Activated CD8-positive, alpha-beta T cell treated with anti-CD3 and anti-CD28 coated beads for 36 hours (primary cell): ENCODE results near the gene PXDN. TPM values are rescaled to one million over a fixed set of nuclear protein-coding genes. Genes with fewer than 3 reads are reported as not detected.

Experiments
- ATAC-seq: fragments of 200-7000 bp; cut with Tn5 transposase; one replicate; pipeline ENCODE4 v1.10.0; 2021; ENCODE audit warnings: mild to moderate bottlenecking, moderate library complexity
- CTCF ChIA-PET: fragments of 350-600 bp; sonication (Branson Sonifier 250); formaldehyde crosslinking; loops from one replicate; lab custom pipeline; 2021; ENCODE audit warnings: antibody characterized with exemption; lab: Charles Lee
- POLR2A ChIA-PET: fragments of 350-600 bp; sonication (Branson Sonifier 250); formaldehyde crosslinking; loops from one replicate; lab custom pipeline; 2021; ENCODE audit warnings: antibody characterized with exemption; lab: Charles Lee
- DNase-seq: peaks from one replicate; pipeline ENCODE4 v3.0.0-alpha.2; 2020
- H3K27ac Mint-ChIP-seq: one replicate; pipeline ENCODE4 v1.8.0; 2021; ENCODE audit warnings: mild to moderate bottlenecking, mixed read lengths
- H3K27me3 Mint-ChIP-seq: one replicate; pipeline ENCODE4 v1.8.0; 2021; ENCODE audit warnings: mixed read lengths
- H3K36me3 Mint-ChIP-seq: one replicate; pipeline ENCODE4 v1.8.0; 2021; ENCODE audit warnings: low read depth, mixed read lengths
- H3K4me1 Mint-ChIP-seq: one replicate; pipeline ENCODE4 v1.8.0; 2021; ENCODE audit warnings: low read depth, mixed read lengths
- H3K4me3 Mint-ChIP-seq: one replicate; pipeline ENCODE4 v1.8.0; 2021; ENCODE audit warnings: mild to moderate bottlenecking, moderate library complexity, mixed read lengths
- H3K9me3 Mint-ChIP-seq: one replicate; pipeline ENCODE4 v1.8.0; 2021; ENCODE audit warnings: mixed read lengths
- CTCF ChIP-seq: fragments of 200-600 bp; IDR thresholded peaks from one replicate; pipeline ENCODE4 v1.8.0; 2022; ENCODE audit warnings: antibody characterized with exemption, mild to moderate bottlenecking
- intact Hi-C: fragments of 100-400 bp; cut with micrococcal nuclease; formaldehyde crosslinking; loops from one replicate; pipeline ENCODE4 v1.10.0; 2022
- total RNA-seq, 2 experiments: library from RNA; stranded (reverse); gene quantifications; one replicate each; pipeline ENCODE4 v1.2.3, GENCODE V29; 2021

The PXDN gene
- total RNA-seq, 2 experiments from 2014 or later, result 0.58 to 0.83 TPM

- POLR2A ChIA-PET, result no interaction called here
- H3K9me3 Mint-ChIP-seq, result no peaks in the 10 kb centered on the region
- H3K27ac Mint-ChIP-seq, result no peak overlapping the region
- H3K4me1 Mint-ChIP-seq, result no peaks in the 10 kb centered on the region
- H3K27me3 Mint-ChIP-seq, result no peaks in the 10 kb centered on the region
- ATAC-seq (no peak), DNase-seq (no peak)
- CTCF ChIA-PET, result no interaction called here
- H3K36me3 Mint-ChIP-seq, result no peaks in the 10 kb centered on the region
- TF ChIP-seq CTCF, result no peak
- H3K4me3 Mint-ChIP-seq, result no peak overlapping the region
- intact Hi-C loops, result no loop called here
Observed at GRCh38 chr2:1642066-1642861, 102.1 kb downstream of the PXDN start.

GRCh38 chr2:1641523-1641922 is 102.8 kb downstream of the PXDN start:
- H3K9me3 Mint-ChIP-seq, result no peaks in the 10 kb centered on the region
- DNase-seq, result no peak
- intact Hi-C loops, result no loop called here
- POLR2A ChIA-PET, result interaction anchor here (0.7 kb wide), 1 partner anchor 48 kb away, joined by 3 read pairs; no protein-coding TSS in a partner anchor
- no peaks in the 10 kb centered on the region for H3K27me3 Mint-ChIP-seq
- H3K36me3 Mint-ChIP-seq, result no peaks in the 10 kb centered on the region
- ATAC-seq, result no peak
- CTCF ChIA-PET, result no interaction called here
- no peak overlapping the region for H3K4me3 Mint-ChIP-seq
- H3K4me1 Mint-ChIP-seq, result no peaks in the 10 kb centered on the region
- TF ChIP-seq CTCF, result no peak
- no peak overlapping the region for H3K27ac Mint-ChIP-seq

- no peaks in the 10 kb centered on the region for H3K27me3 Mint-ChIP-seq
- no peak overlapping the region for H3K27ac Mint-ChIP-seq
- intact Hi-C loops, result no loop called here
- no peak overlapping the region for H3K4me3 Mint-ChIP-seq
- CTCF ChIA-PET, result no interaction called here
- no peaks in the 10 kb centered on the region for H3K9me3 Mint-ChIP-seq
- POLR2A ChIA-PET, result no interaction called here
- H3K36me3 Mint-ChIP-seq, result no peaks in the 10 kb centered on the region
- DNase-seq (no peak), ATAC-seq (no peak)
- H3K4me1 Mint-ChIP-seq, result no peaks in the 10 kb centered on the region
- no peak for TF ChIP-seq CTCF
Observed at GRCh38 chr2:1640301-1641135, 103.8 kb downstream of the PXDN start.

- H3K27ac Mint-ChIP-seq, result no peak overlapping the region
- H3K36me3 Mint-ChIP-seq, result no peaks in the 10 kb centered on the region
- POLR2A ChIA-PET, result no interaction called here
- no peaks in the 10 kb centered on the region for H3K27me3 Mint-ChIP-seq
- no peak for TF ChIP-seq CTCF
- ATAC-seq (no peak), DNase-seq (no peak)
- H3K4me3 Mint-ChIP-seq, result no peak overlapping the region
- CTCF ChIA-PET, result no interaction called here
- no peaks in the 10 kb centered on the region for H3K4me1 Mint-ChIP-seq
- intact Hi-C loops, result no loop called here
- no peaks in the 10 kb centered on the region for H3K9me3 Mint-ChIP-seq
Observed at GRCh38 chr2:1639086-1639858, 105.0 kb downstream of the PXDN start.
